Measurements from ENCODE around the gene EP400.

EP400 gene

DNA sequence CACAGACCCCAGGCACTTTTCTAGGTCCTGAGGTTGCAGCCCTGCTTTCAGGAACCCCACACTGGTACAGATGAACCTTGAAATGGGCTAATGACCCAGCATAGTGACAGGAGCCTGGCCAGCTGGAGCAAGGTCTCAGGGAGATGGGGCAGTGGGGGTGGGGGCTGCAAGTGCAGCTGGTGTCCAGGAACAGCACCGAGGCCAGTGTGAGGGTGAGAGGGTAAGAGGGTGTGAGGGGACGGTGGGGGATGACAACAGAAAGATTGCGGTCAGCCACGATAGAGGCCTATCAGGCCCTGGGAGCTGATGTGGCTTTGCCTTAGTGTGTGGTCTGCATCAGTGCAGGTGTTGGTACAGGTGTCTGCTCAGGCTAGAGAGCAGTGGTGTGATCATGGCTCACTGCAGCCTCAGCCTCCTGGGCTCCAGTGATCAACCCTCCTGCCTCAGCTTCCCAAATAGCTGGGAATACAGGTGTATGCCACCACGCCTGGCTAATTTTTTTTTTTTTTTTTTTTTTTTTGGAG, 59.7 kb downstream of the EP400 start:
- no peaks in the 10 kb centered on the region for H3K27me3 ChIP-seq (ENCODE audit: control insufficient read depth, insufficient read depth, low read length)
- no peaks in the 10 kb centered on the region for H3K9me3 ChIP-seq (ENCODE audit: control insufficient read depth, insufficient read depth, low read length)
- no peak overlapping the region for H3K9ac ChIP-seq (ENCODE audit: low read depth, low read length)
- H3K4me3 ChIP-seq (ENCODE audit: low read depth, low read length) = no peak overlapping the region
- peaks cover 42% of the 10 kb centered on the region for H3K36me3 ChIP-seq (ENCODE audit: control insufficient read depth, insufficient read depth, low read length)
- no peaks in the 10 kb centered on the region for H3K4me1 ChIP-seq (ENCODE audit: control insufficient read depth, insufficient read depth, low read length)

GRCh38 chr12:132012919-132013568, 63.3 kb downstream of the EP400 start:
- H3K9ac ChIP-seq (ENCODE audit: low read depth, low read length) = no peak overlapping the region
- no peaks in the 10 kb centered on the region for H3K4me1 ChIP-seq (ENCODE audit: control insufficient read depth, insufficient read depth, low read length)
- H3K4me3 ChIP-seq (ENCODE audit: low read depth, low read length) = no peak overlapping the region
- peaks cover 61% of the 10 kb centered on the region for H3K36me3 ChIP-seq (ENCODE audit: control insufficient read depth, insufficient read depth, low read length)
- no peaks in the 10 kb centered on the region for H3K9me3 ChIP-seq (ENCODE audit: control insufficient read depth, insufficient read depth, low read length)
- no peaks in the 10 kb centered on the region for H3K27me3 ChIP-seq (ENCODE audit: control insufficient read depth, insufficient read depth, low read length)

- H3K4me1 ChIP-seq (ENCODE audit: control insufficient read depth, insufficient read depth, low read length) = no peaks in the 10 kb centered on the region
- no peaks in the 10 kb centered on the region for H3K9me3 ChIP-seq (ENCODE audit: control insufficient read depth, insufficient read depth, low read length)
- H3K36me3 ChIP-seq (ENCODE audit: control insufficient read depth, insufficient read depth, low read length) = peaks cover 70% of the 10 kb centered on the region
- H3K27me3 ChIP-seq (ENCODE audit: control insufficient read depth, insufficient read depth, low read length) = no peaks in the 10 kb centered on the region
- no peak overlapping the region for H3K4me3 ChIP-seq (ENCODE audit: low read depth, low read length)
- no peak overlapping the region for H3K9ac ChIP-seq (ENCODE audit: low read depth, low read length)
Measured at GRCh38 chr12:132014092-132014914, 64.6 kb downstream of the EP400 start.

GRCh38 chr12:132014915-132015280, 65.2 kb downstream of the EP400 start:
- Histone ChIP-seq H3K4me1 (ENCODE audit: control insufficient read depth, insufficient read depth, low read length) (no peaks in the 10 kb centered on the region), H3K4me3 (ENCODE audit: low read depth, low read length) (no peak overlapping the region), H3K9ac (ENCODE audit: low read depth, low read length) (no peak overlapping the region), H3K9me3 (ENCODE audit: control insufficient read depth, insufficient read depth, low read length) (no peaks in the 10 kb centered on the region), H3K36me3 (ENCODE audit: control insufficient read depth, insufficient read depth, low read length) (peaks cover 74% of the 10 kb centered on the region), H3K27me3 (ENCODE audit: control insufficient read depth, insufficient read depth, low read length) (no peaks in the 10 kb centered on the region)

DNA sequence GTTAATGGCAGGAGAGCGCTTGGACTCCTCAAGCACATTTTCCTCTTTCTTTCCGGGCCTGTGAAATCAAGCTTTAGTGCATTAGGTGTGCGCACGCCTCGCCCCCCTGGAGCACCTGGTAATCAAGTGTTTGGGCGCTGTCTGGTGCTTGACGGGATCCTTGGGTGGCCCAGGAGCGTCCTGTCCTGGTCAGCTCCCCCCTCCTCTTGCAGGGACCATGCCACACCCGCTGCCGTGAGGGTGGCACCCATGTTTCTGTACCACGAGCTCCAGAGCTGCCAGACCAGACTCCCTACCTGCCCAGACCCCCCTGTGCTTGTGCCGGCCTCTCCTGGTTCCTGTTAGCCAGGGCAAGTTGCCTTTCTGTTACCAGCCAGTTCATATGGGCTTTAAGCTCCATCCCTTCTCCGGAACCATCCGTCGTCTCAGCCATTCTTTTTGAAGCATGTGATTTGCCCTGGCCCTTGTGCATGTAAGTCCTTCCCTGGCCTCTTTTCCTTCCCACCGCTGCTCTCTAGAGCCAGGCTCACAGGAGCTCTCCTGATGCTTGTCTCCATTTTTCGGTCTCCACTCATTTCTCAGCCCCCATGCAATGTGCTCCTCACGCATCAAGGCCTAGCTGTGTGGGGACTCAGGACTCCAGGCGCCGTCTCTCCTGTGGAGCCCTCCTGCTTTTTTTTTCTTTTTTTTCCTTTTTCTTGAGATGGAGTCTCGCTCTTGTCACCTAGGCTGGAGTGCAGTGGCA, 66.1 kb downstream of the EP400 start:
- H3K4me1 ChIP-seq (ENCODE audit: control insufficient read depth, insufficient read depth, low read length) = no peaks in the 10 kb centered on the region

DNA sequence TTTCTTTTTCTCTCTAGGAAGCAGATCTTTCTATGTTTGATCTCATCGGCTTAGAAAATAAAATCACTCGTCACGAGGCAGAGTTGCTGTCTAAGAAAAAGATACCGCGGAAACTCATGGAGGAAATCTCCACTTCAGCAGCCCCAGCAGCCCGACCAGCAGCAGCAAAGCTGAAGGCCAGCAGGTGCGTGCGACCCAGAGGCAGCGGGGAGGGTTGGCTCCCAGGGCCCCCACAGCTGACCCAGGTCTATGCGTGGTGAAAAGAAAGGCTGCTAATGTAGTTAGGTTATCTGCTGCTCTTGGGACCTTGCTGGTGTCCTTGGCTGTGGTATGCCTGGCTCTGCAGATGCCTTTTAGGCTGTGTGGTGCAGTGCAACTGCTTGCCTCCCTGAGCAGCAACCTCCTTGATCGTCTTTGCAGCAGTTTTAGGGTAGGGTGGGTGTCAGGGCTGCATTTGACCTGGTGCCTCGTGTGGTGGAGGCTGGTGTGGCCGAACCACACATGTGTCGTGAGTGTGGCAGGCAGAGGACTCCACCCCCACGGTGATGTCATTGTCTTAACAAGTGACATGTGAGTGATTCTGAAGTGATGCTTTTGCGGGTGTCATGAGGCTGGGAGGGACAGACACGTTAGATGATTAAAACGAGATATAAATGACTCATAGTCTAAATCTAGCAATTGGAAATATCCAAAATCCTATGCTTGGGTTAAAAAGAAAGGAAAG, 68.6 kb downstream of the EP400 start:
- no peaks in the 10 kb centered on the region for H3K27me3 ChIP-seq (ENCODE audit: control insufficient read depth, insufficient read depth, low read length)
- peaks cover 70% of the 10 kb centered on the region for H3K36me3 ChIP-seq (ENCODE audit: control insufficient read depth, insufficient read depth, low read length)
- no peak overlapping the region for H3K4me3 ChIP-seq (ENCODE audit: low read depth, low read length)
- no peak overlapping the region for H3K9ac ChIP-seq (ENCODE audit: low read depth, low read length)
- no peaks in the 10 kb centered on the region for H3K4me1 ChIP-seq (ENCODE audit: control insufficient read depth, insufficient read depth, low read length)
- no peaks in the 10 kb centered on the region for H3K9me3 ChIP-seq (ENCODE audit: control insufficient read depth, insufficient read depth, low read length)

More for the DNA sequence above, 66.1 kb downstream of the EP400 start:
- Histone ChIP-seq H3K36me3 (ENCODE audit: control insufficient read depth, insufficient read depth, low read length) (peaks cover 81% of the 10 kb centered on the region), H3K9ac (ENCODE audit: low read depth, low read length) (no peak overlapping the region), H3K4me3 (ENCODE audit: low read depth, low read length) (no peak overlapping the region), H3K27me3 (ENCODE audit: control insufficient read depth, insufficient read depth, low read length) (no peaks in the 10 kb centered on the region), H3K9me3 (ENCODE audit: control insufficient read depth, insufficient read depth, low read length) (no peaks in the 10 kb centered on the region)

GRCh38 chr12:132019891-132020290, 70.1 kb downstream of the EP400 start:
- no peaks in the 10 kb centered on the region for H3K4me1 ChIP-seq (ENCODE audit: control insufficient read depth, insufficient read depth, low read length)
- H3K27me3 ChIP-seq (ENCODE audit: control insufficient read depth, insufficient read depth, low read length) = no peaks in the 10 kb centered on the region
- no peak overlapping the region for H3K4me3 ChIP-seq (ENCODE audit: low read depth, low read length)
- H3K9ac ChIP-seq (ENCODE audit: low read depth, low read length) = no peak overlapping the region
- peaks cover 65% of the 10 kb centered on the region for H3K36me3 ChIP-seq (ENCODE audit: control insufficient read depth, insufficient read depth, low read length)
- no peaks in the 10 kb centered on the region for H3K9me3 ChIP-seq (ENCODE audit: control insufficient read depth, insufficient read depth, low read length)

DNA sequence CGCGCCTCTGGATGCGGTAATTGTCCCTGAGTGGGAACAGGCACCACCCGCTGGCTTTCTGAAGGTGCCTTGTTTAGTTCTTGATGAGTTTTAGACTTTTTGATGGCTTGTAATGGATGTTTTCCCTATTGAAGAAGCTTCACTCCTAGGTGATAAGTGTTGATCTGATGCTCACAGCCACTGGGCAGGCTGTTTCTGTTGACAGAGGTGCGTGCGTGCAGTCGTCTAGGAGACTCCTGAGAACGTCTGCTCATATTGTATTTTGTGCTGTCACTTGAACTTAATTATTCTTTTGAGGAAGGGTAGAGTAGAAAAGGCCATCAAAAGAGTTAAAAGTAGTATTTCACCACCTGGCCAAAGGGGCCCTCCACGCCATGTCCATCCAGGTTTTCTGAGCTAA, 70.5 kb downstream of the EP400 start:
- Histone ChIP-seq H3K4me3 (ENCODE audit: low read depth, low read length) (no peak overlapping the region), H3K9me3 (ENCODE audit: control insufficient read depth, insufficient read depth, low read length) (no peaks in the 10 kb centered on the region), H3K9ac (ENCODE audit: low read depth, low read length) (no peak overlapping the region), H3K27me3 (ENCODE audit: control insufficient read depth, insufficient read depth, low read length) (no peaks in the 10 kb centered on the region), H3K4me1 (ENCODE audit: control insufficient read depth, insufficient read depth, low read length) (no peaks in the 10 kb centered on the region), H3K36me3 (ENCODE audit: control insufficient read depth, insufficient read depth, low read length) (peaks cover 66% of the 10 kb centered on the region)

GRCh38 chr12:132021031-132021871, 71.5 kb downstream of the EP400 start:
- Histone ChIP-seq H3K4me1 (ENCODE audit: control insufficient read depth, insufficient read depth, low read length) (no peaks in the 10 kb centered on the region), H3K27me3 (ENCODE audit: control insufficient read depth, insufficient read depth, low read length) (no peaks in the 10 kb centered on the region), H3K36me3 (ENCODE audit: control insufficient read depth, insufficient read depth, low read length) (peaks cover 66% of the 10 kb centered on the region), H3K4me3 (ENCODE audit: low read depth, low read length) (no peak overlapping the region), H3K9ac (ENCODE audit: low read depth, low read length) (no peak overlapping the region), H3K9me3 (ENCODE audit: control insufficient read depth, insufficient read depth, low read length) (no peaks in the 10 kb centered on the region)

- H3K4me1 ChIP-seq (ENCODE audit: control insufficient read depth, insufficient read depth, low read length) = no peaks in the 10 kb centered on the region
- H3K4me3 ChIP-seq (ENCODE audit: low read depth, low read length) = no peak overlapping the region
- H3K9ac ChIP-seq (ENCODE audit: low read depth, low read length) = no peak overlapping the region
- H3K27me3 ChIP-seq (ENCODE audit: control insufficient read depth, insufficient read depth, low read length) = no peaks in the 10 kb centered on the region
- no peaks in the 10 kb centered on the region for H3K9me3 ChIP-seq (ENCODE audit: control insufficient read depth, insufficient read depth, low read length)
- peaks cover 66% of the 10 kb centered on the region for H3K36me3 ChIP-seq (ENCODE audit: control insufficient read depth, insufficient read depth, low read length)
Measured at GRCh38 chr12:132021965-132022364, 72.2 kb downstream of the EP400 start.

Data from iPS-15b (cell line).